Left lobe of liver (tissue), 2 donors: ENCODE measurements around the gene ZBTB1. TPM values are rescaled to one million over a fixed set of nuclear protein-coding genes. Genes with fewer than 3 reads are reported as not detected.
A peak's percentile ranks its signal among the peaks of the same experiment; 100 is the strongest.
"Not testable (repeated sequence)": the region's sequence is repeated elsewhere in the genome, so short reads cannot be mapped to it uniquely, and the experiment has no call there.

Experiments used
- ATAC-seq: fragments of 200-7000 bp; cut with Tn5 transposase; one replicate; pipeline ENCODE4 v1.9.1; 2020; ENCODE audit warnings: mild to moderate bottlenecking, moderate library complexity
- DNase-seq: peaks from one replicate; pipeline ENCODE4 v3.0.0-alpha.2; 2020; ENCODE audit warnings: low spot score
- total RNA-seq: library from RNA; stranded (reverse); gene quantifications from one replicate; pipeline ENCODE4 v1.2.1, GENCODE V29; 2021
- donor health status: DM: no; HTN: no; CAD: no; lungs with moderate emphysema.
- donor health status: DM: no; HTN: yes; CAD: no.

Gene ZBTB1
- total RNA-seq, 1 donor from 2014 or later: 12.1 TPM

- ATAC-seq: no peak
These were observed 59.1 kb downstream of the ZBTB1 start for GRCh38 chr14:64563696-64564095.

GRCh38 chr14:64566651-64567122 lies 62.1 kb downstream of the ZBTB1 start:
- DNase-seq (no peak), ATAC-seq (no peak)

More at GRCh38 chr14:64563696-64564095, 59.1 kb downstream of the ZBTB1 start:
- no peak for DNase-seq

GRCh38 chr14:64569138-64569631 lies 64.6 kb downstream of the ZBTB1 start:
- ATAC-seq (peak; percentile 29), DNase-seq (no peak)

GRCh38 chr14:64569646-64570045 lies 65.1 kb downstream of the ZBTB1 start:
- DNase-seq, ATAC-seq: not testable (repeated sequence)

DNA sequence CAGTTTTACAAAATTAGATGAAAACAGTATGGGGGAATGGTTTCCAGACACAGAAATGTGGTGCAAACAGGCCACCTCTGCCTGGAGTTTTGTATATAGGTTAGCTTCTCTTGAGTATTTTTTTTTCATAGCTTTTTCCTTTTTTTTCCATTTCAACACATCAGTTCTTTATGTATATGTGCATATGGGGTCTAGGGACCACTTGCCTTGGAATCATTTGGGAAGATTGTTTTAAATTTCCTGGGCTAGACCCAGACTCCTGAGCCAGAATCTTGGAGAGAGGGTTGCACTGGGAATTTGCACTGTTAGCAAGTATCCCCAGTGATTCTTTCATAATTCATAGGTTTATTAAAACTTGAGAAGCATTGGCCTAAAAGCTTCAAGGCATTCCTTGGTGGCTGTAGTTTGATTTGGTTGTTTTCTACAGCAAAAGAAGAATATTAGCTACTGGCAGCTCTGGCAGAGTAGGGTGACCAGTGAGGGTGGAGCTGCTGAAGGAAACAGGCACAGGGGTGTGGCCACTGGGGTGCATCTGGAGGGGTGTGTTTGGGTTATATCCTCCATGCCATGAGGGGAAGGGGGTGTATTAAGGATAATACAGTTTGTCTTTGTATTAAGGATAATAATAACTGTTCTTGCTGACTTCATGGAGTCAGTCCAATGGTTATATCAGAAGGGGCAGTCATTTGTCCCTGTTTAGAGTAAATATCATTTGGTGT lies 68.0 kb downstream of the ZBTB1 start:
- ATAC-seq: no peak
- no peak for DNase-seq

GRCh38 chr14:64573109-64573508 lies 68.5 kb downstream of the ZBTB1 start:
- ATAC-seq: no peak
- DNase-seq: no peak

Other genes starting within 250 kb of the ZBTB1 start
- gene ESR2, start 210.4 kb upstream of the ZBTB1 start, total RNA-seq: 0.08 TPM
- gene MTHFD1, start 116.4 kb upstream of the ZBTB1 start, total RNA-seq: 238 TPM
- 0.45 TPM for gene AKAP5, start 39.3 kb upstream of the ZBTB1 start, total RNA-seq
- 5.7 TPM for gene ZBTB25, start 932 bp upstream of the ZBTB1 start, total RNA-seq
- gene HSPA2, start 36.0 kb downstream of the ZBTB1 start, total RNA-seq: 1.3 TPM
- 0.18 TPM for gene PPP1R36, start 45.2 kb downstream of the ZBTB1 start, total RNA-seq
- gene PLEKHG3, start 199.7 kb downstream of the ZBTB1 start, total RNA-seq: 32.8 TPM